Thoracic aorta (tissue), 2 donors: ENCODE measurements around the gene ZNF436. TPM values are rescaled to one million over a fixed set of nuclear protein-coding genes. Genes with fewer than 3 reads are reported as not detected.

ENCODE experiments used
- ATAC-seq: fragments of 150-250 bp; one replicate; pipeline ENCODE4 v1.8.0; 2017; ENCODE audit warnings: low read depth; ENCODE audit not compliant: insufficient number of reproducible peaks, low FRiP score
- DNase-seq: peaks from one replicate; pipeline ENCODE4 v3.0.0-alpha.2; 2020; ENCODE audit warnings: low spot score
- H3K27ac ChIP-seq, 2 donors: fragments of 200-600 bp; sonication (generic); 1 replicate in 1 of 2; 2 replicates in 1 of 2; pipeline ENCODE4 v1.5.1; 2016; ENCODE audit warnings: mild to moderate bottlenecking in 2 of 2, moderate library complexity in 2 of 2
- H3K27me3 ChIP-seq: fragments of 200-600 bp; sonication (generic); replicated peaks from 2 replicates; pipeline ENCODE4 v1.6.0; 2016; ENCODE audit warnings: mild to moderate bottlenecking; ENCODE audit not compliant: insufficient read depth
- H3K36me3 ChIP-seq: fragments of 200-600 bp; sonication (generic); one replicate; pipeline ENCODE4 v1.5.1; 2016
- H3K4me1 ChIP-seq, 2 donors: fragments of 200-600 bp; sonication (generic); 1 replicate in 1 of 2; 2 replicates in 1 of 2; pipeline versions ENCODE4 v1.5.1 to v1.6.0; 2016; ENCODE audit warnings: low read depth in 2 of 2, mild to moderate bottlenecking in 1 of 2; ENCODE audit not compliant: control insufficient read depth in 1 of 2
- H3K4me3 ChIP-seq: fragments of 200-600 bp; sonication (generic); 2 replicates; pipeline ENCODE4 v1.5.1; 2016; ENCODE audit warnings: mild to moderate bottlenecking
- H3K9me3 ChIP-seq: fragments of 200-600 bp; sonication (generic); 2 replicates; pipeline ENCODE4 v1.5.1; 2016
- CTCF ChIP-seq: fragments of 200-600 bp; sonication (generic); IDR thresholded peaks from one replicate; pipeline ENCODE4 v1.5.1; 2019; ENCODE audit warnings: antibody characterized with exemption
- total RNA-seq, 2 donors: library from RNA; depleted of rRNA; stranded (reverse); fragments of >200 nt; gene quantifications; one replicate each; pipeline versions ENCODE4 v1.1.0 to v1.2.3, GENCODE V29; 2016

The ZNF436 gene
- total RNA-seq, 2 donors from 2014 or later, result 9.3 to 17.6 TPM

- no peak for TF ChIP-seq CTCF
- Histone ChIP-seq H3K4me1 (peaks cover 13 to 23% of the 10 kb centered on the region in 2 donors), H3K36me3 (peaks cover under 1% of the 10 kb centered on the region), H3K27me3 (no peaks in the 10 kb centered on the region), H3K27ac (peak overlapping the region in 1 of 2 donors; percentile 59), H3K9me3 (no peaks in the 10 kb centered on the region), H3K4me3 (no peak overlapping the region)
- DNase-seq (no peak), ATAC-seq (no peak)
Observed at GRCh38 chr1:23402286-23403037, 32.8 kb upstream of the ZNF436 start.

GRCh38 chr1:23401313-23401712, 31.7 kb upstream of the ZNF436 start:
- no peak overlapping the region for H3K27ac ChIP-seq
- H3K9me3 ChIP-seq, result no peaks in the 10 kb centered on the region
- H3K4me3 ChIP-seq, result no peak overlapping the region
- DNase-seq (no peak), ATAC-seq (no peak)
- peaks cover 3% of the 10 kb centered on the region for H3K36me3 ChIP-seq
- peaks cover 13 to 23% of the 10 kb centered on the region in 2 donors for H3K4me1 ChIP-seq
- no peaks in the 10 kb centered on the region for H3K27me3 ChIP-seq
- TF ChIP-seq CTCF, result no peak

GRCh38 chr1:23400324-23401114, 30.9 kb upstream of the ZNF436 start:
- Histone ChIP-seq H3K4me3 (no peak overlapping the region), H3K9me3 (no peaks in the 10 kb centered on the region), H3K4me1 (peaks cover 13 to 23% of the 10 kb centered on the region in 2 donors), H3K36me3 (peaks cover 5% of the 10 kb centered on the region), H3K27ac (peak overlapping the region; percentile 13 to 19), H3K27me3 (no peaks in the 10 kb centered on the region)
- ATAC-seq, result no peak
- no peak for TF ChIP-seq CTCF
- no peak for DNase-seq

GRCh38 chr1:23399229-23399628, 29.6 kb upstream of the ZNF436 start:
- Histone ChIP-seq H3K36me3 (peaks cover 5% of the 10 kb centered on the region), H3K27me3 (no peaks in the 10 kb centered on the region), H3K9me3 (no peaks in the 10 kb centered on the region), H3K4me1 (peaks cover 10 to 24% of the 10 kb centered on the region in 2 donors), H3K27ac (no peak overlapping the region), H3K4me3 (no peak overlapping the region)
- DNase-seq (no peak), ATAC-seq (no peak)
- TF ChIP-seq CTCF, result no peak

GRCh38 chr1:23397908-23398307, 28.3 kb upstream of the ZNF436 start:
- Histone ChIP-seq H3K4me3 (no peak overlapping the region), H3K27ac (no peak overlapping the region), H3K36me3 (peaks cover 10% of the 10 kb centered on the region), H3K4me1 (peaks cover 1 to 11% of the 10 kb centered on the region in 2 donors), H3K27me3 (no peaks in the 10 kb centered on the region), H3K9me3 (no peaks in the 10 kb centered on the region)
- ATAC-seq, result no peak
- TF ChIP-seq CTCF, result no peak
- no peak for DNase-seq
